Measurements from ENCODE around the gene PTPRU. TPM values are rescaled to one million over a fixed set of nuclear protein-coding genes. Genes with fewer than 3 reads are reported as not detected.

The PTPRU gene
- total RNA-seq, 6 donors from 2014 or later, result 44.5 to 87.2 (median 70.1) TPM

DNA sequence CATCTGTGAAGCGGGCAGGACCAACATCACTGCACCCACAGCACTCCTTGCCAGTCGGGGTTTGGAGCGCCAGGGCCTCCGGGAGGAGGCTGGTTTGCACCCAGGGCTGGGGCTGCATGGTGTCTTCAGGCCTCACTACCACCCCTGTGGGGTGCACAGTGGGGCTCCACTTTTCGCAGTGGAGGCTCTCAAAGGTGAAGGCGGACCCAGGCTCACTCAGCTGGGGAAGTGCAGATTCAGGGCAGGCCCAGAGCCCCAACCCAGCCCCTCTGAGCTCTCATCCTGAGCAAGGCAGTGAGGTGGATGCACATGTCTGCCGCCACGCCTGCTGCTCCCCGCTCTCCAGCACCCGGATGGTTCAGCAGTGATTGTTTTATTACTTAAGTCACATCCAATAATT lies 125.8 kb downstream of the PTPRU start:
- Histone ChIP-seq H3K4me3 (no peak overlapping the region), H3K36me3 (no peaks in the 10 kb centered on the region), H3K4me1 (no peaks in the 10 kb centered on the region), H3K27ac (no peak overlapping the region), H3K9me3 (no peaks in the 10 kb centered on the region), H3K27me3 (no peaks in the 10 kb centered on the region)
- no peak for ATAC-seq (ENCODE audit: low FRiP score in 2 of 2)
- WGBS, 2 donors, result 83 to 92% methylated on average over 6 to 7 of the region's 10 CpGs
- TF ChIP-seq POLR2A (IDR thresholded peaks at IDR 0.05) (no peak), EP300 (IDR thresholded peaks at IDR 0.05) (no peak), POLR2AphosphoS5 (IDR thresholded peaks at IDR 0.05) (no peak)
- TF ChIP-seq, protein P1, sequence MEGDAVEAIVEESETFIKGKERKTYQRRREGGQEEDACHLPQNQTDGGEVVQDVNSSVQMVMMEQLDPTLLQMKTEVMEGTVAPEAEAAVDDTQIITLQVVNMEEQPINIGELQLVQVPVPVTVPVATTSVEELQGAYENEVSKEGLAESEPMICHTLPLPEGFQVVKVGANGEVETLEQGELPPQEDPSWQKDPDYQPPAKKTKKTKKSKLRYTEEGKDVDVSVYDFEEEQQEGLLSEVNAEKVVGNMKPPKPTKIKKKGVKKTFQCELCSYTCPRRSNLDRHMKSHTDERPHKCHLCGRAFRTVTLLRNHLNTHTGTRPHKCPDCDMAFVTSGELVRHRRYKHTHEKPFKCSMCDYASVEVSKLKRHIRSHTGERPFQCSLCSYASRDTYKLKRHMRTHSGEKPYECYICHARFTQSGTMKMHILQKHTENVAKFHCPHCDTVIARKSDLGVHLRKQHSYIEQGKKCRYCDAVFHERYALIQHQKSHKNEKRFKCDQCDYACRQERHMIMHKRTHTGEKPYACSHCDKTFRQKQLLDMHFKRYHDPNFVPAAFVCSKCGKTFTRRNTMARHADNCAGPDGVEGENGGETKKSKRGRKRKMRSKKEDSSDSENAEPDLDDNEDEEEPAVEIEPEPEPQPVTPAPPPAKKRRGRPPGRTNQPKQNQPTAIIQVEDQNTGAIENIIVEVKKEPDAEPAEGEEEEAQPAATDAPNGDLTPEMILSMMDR (IDR thresholded peaks at IDR 0.05), result no peak
- DNase-seq, result peak in 1 of 2 donors; percentile 52

DNA sequence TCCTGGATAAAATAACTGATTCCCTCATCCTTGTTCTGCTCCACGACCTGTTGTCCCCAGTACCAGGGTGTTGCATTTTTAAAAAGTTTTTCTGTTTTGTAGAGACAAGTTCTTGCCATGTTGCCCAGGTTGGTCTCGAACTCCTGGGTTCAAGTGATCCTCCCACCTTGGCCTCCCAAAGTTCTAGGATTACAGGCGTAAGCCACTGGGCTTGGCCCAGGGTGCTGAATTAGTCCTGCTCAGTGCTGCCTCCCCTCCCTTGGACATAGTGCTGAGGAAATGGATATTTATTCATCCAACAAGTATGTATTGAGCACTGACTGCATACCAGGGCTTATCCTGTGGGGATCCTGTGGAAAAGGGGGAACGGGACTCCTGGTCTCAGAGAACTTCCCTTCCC lies 126.4 kb downstream of the PTPRU start:
- no peak overlapping the region for H3K4me3 ChIP-seq
- no peaks in the 10 kb centered on the region for H3K4me1 ChIP-seq
- no peak overlapping the region for H3K27ac ChIP-seq
- WGBS, 2 donors, result 82 to 90% methylated on average over 4 of the region's 4 CpGs
- no peak for ATAC-seq (ENCODE audit: low FRiP score in 2 of 2)
- no peaks in the 10 kb centered on the region for H3K27me3 ChIP-seq
- no peak for DNase-seq
- no peak for TF ChIP-seq POLR2A (IDR thresholded peaks at IDR 0.05)
- TF ChIP-seq, protein P1 (IDR thresholded peaks at IDR 0.05), result no peak
- no peak for TF ChIP-seq POLR2AphosphoS5 (IDR thresholded peaks at IDR 0.05)
- TF ChIP-seq EP300 (IDR thresholded peaks at IDR 0.05), result no peak
- no peaks in the 10 kb centered on the region for H3K9me3 ChIP-seq
- H3K36me3 ChIP-seq, result no peaks in the 10 kb centered on the region

DNA sequence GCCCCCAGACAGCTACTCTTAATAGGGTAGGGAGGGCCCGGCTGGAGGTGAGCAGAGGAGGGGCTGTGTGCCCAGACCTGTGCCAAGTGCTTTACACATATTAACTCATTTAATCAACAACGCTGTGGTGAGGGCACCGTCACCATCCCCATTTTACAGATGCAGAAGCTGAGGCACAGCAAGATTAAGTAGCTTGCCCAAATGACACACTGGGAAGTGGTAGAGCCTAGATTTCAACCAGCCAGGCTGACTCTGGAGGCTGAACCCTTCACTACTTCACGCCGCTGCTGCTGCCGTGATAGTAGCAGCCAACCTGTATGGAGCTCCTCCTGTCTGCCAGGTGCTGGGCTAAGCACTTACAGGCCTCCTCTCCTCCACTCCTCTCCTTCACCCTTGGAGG lies 127.2 kb downstream of the PTPRU start:
- Histone ChIP-seq H3K4me1 (no peaks in the 10 kb centered on the region), H3K36me3 (no peaks in the 10 kb centered on the region), H3K27me3 (no peaks in the 10 kb centered on the region), H3K4me3 (no peak overlapping the region), H3K27ac (no peak overlapping the region), H3K9me3 (peaks cover 0 to 4% (median 0%) of the 10 kb centered on the region in 4 donors)
- TF ChIP-seq POLR2A (IDR thresholded peaks at IDR 0.05) (no peak), EP300 (IDR thresholded peaks at IDR 0.05) (no peak), POLR2AphosphoS5 (IDR thresholded peaks at IDR 0.05) (no peak)
- TF ChIP-seq, protein P1 (IDR thresholded peaks at IDR 0.05), result no peak
- DNase-seq (no peak), ATAC-seq (ENCODE audit: low FRiP score in 2 of 2) (no peak)
- 98 to 100% methylated on average over 3 to 6 of the region's 6 CpGs for WGBS, 2 donors

DNA sequence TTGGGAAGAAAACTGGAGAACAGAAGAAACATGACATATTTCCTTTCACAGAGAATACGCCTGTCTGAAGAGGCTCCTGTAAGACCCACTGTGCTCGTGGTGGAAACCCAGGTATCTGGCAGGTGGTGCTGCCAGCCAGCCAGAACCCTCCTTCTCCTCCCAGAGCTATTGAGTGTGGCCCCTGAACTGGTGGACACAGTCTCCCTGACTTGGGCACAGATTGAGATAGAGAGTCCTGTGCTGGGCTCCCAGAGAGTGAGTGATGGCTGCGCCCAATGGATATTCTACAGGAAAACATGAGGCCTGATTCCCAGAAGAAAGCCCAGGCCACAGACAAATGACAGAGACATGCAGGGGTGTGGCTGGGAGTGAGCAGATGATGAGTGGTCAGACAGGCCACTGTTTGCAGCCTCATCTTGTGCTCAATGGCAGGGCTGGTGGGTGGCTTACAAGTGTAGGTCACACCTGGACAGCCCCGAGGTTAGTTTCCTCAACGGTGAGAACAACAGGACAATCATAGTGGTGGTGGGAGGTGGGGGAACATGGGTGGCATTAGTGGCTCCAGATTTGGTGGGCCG lies 127.9 kb downstream of the PTPRU start:
- 92% methylated on average over 6 of the region's 6 CpGs for WGBS, 2 donors
- H3K9me3 ChIP-seq, result peaks cover 0 to 4% (median 0%) of the 10 kb centered on the region in 4 donors
- H3K27ac ChIP-seq, result no peak overlapping the region
- TF ChIP-seq POLR2A (IDR thresholded peaks at IDR 0.05) (no peak), POLR2AphosphoS5 (IDR thresholded peaks at IDR 0.05) (no peak), EP300 (IDR thresholded peaks at IDR 0.05) (no peak)
- TF ChIP-seq, protein P1 (IDR thresholded peaks at IDR 0.05), result no peak
- H3K27me3 ChIP-seq, result no peaks in the 10 kb centered on the region
- DNase-seq, result no peak
- no peak for ATAC-seq (ENCODE audit: low FRiP score in 2 of 2)
- H3K4me1 ChIP-seq, result no peaks in the 10 kb centered on the region
- H3K36me3 ChIP-seq, result no peaks in the 10 kb centered on the region
- no peak overlapping the region for H3K4me3 ChIP-seq

Measured in upper lobe of left lung (tissue), 6 donors.